ENCODE data around the gene ACOX2.

ACOX2 gene

GRCh38 chr3:58536501-58537411, at the start of gene ACOX2:
Gene ACOX2 (minus strand): TSS chr3:58537190. CDS start chr3:58535106, 2,084 bp downstream.
- no peak for DNase-seq (ENCODE audit: low spot score)

GRCh38 chr3:58585994-58586393, 49.0 kb upstream of the ACOX2 start:
- no peak for DNase-seq (ENCODE audit: low spot score)

- DNase-seq (ENCODE audit: low spot score) = no peak
Observed at GRCh38 chr3:58585005-58585786, 48.2 kb upstream of the ACOX2 start.

- DNase-seq (ENCODE audit: low spot score) = no peak
Observed at GRCh38 chr3:58584690-58585004, 47.7 kb upstream of the ACOX2 start.

GRCh38 chr3:58581328-58582091, 44.5 kb upstream of the ACOX2 start:
- peak; percentile 7 for DNase-seq (ENCODE audit: low spot score)

GRCh38 chr3:58580826-58581327, 43.9 kb upstream of the ACOX2 start:
- no peak for DNase-seq (ENCODE audit: low spot score)

GRCh38 chr3:58578873-58579272, 41.9 kb upstream of the ACOX2 start:
- DNase-seq (ENCODE audit: low spot score) = no peak

GRCh38 chr3:58577269-58577821, 40.4 kb upstream of the ACOX2 start, which contains the start of gene FAM107A:
Gene FAM107A (minus strand): TSS chr3:58577391. CDS start chr3:58569860, 7,531 bp downstream.
- DNase-seq (ENCODE audit: low spot score) = no peak

- no peak for DNase-seq (ENCODE audit: low spot score)
Observed at GRCh38 chr3:58576716-58577115, 39.7 kb upstream of the ACOX2 start.

GRCh38 chr3:58575971-58576652, 39.1 kb upstream of the ACOX2 start:
- no peak for DNase-seq (ENCODE audit: low spot score)

- no peak for DNase-seq (ENCODE audit: low spot score)
Observed at GRCh38 chr3:58574682-58575081, 37.7 kb upstream of the ACOX2 start.

- DNase-seq (ENCODE audit: low spot score) = no peak
Observed at GRCh38 chr3:58574106-58574505, 37.1 kb upstream of the ACOX2 start.

- DNase-seq (ENCODE audit: low spot score) = no peak
Observed at GRCh38 chr3:58573640-58574039, 36.6 kb upstream of the ACOX2 start.

GRCh38 chr3:58572634-58573230, 35.7 kb upstream of the ACOX2 start:
- no peak for DNase-seq (ENCODE audit: low spot score)

GRCh38 chr3:58572013-58572633, 35.1 kb upstream of the ACOX2 start:
- DNase-seq (ENCODE audit: low spot score) = no peak

GRCh38 chr3:58570851-58571250, 33.9 kb upstream of the ACOX2 start:
- DNase-seq (ENCODE audit: low spot score) = no peak

- DNase-seq (ENCODE audit: low spot score) = no peak
Observed at GRCh38 chr3:58569287-58570001, 32.5 kb upstream of the ACOX2 start.

GRCh38 chr3:58568572-58569286, 31.7 kb upstream of the ACOX2 start:
- peak; percentile 53 for DNase-seq (ENCODE audit: low spot score)

GRCh38 chr3:58567251-58567515, 30.2 kb upstream of the ACOX2 start:
- DNase-seq (ENCODE audit: low spot score) = no peak

All from NAMALWA (cell line).